ENCODE measurements around the gene MBNL1. TPM values are rescaled to one million over a fixed set of nuclear protein-coding genes. Genes with fewer than 3 reads are reported as not detected.

The MBNL1 gene
- polyA plus RNA-seq, 1 donor from 2014 or later, result 12.7 TPM

GRCh38 chr3:152313914-152314313 lies 45.2 kb downstream of the MBNL1 start:
- TF ChIP-seq TAF1 (IDR thresholded peaks at IDR 0.05; ENCODE audit: low read depth), result no peak
- TF ChIP-seq, protein P1, sequence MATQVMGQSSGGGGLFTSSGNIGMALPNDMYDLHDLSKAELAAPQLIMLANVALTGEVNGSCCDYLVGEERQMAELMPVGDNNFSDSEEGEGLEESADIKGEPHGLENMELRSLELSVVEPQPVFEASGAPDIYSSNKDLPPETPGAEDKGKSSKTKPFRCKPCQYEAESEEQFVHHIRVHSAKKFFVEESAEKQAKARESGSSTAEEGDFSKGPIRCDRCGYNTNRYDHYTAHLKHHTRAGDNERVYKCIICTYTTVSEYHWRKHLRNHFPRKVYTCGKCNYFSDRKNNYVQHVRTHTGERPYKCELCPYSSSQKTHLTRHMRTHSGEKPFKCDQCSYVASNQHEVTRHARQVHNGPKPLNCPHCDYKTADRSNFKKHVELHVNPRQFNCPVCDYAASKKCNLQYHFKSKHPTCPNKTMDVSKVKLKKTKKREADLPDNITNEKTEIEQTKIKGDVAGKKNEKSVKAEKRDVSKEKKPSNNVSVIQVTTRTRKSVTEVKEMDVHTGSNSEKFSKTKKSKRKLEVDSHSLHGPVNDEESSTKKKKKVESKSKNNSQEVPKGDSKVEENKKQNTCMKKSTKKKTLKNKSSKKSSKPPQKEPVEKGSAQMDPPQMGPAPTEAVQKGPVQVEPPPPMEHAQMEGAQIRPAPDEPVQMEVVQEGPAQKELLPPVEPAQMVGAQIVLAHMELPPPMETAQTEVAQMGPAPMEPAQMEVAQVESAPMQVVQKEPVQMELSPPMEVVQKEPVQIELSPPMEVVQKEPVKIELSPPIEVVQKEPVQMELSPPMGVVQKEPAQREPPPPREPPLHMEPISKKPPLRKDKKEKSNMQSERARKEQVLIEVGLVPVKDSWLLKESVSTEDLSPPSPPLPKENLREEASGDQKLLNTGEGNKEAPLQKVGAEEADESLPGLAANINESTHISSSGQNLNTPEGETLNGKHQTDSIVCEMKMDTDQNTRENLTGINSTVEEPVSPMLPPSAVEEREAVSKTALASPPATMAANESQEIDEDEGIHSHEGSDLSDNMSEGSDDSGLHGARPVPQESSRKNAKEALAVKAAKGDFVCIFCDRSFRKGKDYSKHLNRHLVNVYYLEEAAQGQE (IDR thresholded peaks at IDR 0.05; ENCODE audit: borderline replicate concordance), result no peak
- no peak for TF ChIP-seq SMC3 (conservative IDR thresholded peaks at IDR 0.05; ENCODE audit: poor library complexity)
- no peak for TF ChIP-seq MXI1 (conservative IDR thresholded peaks at IDR 0.05; ENCODE audit: poor library complexity, severe bottlenecking)
- no peak for TF ChIP-seq CTCF (IDR thresholded peaks at IDR 0.05; ENCODE audit: poor library complexity, severe bottlenecking)
- no peak for TF ChIP-seq EP300 (conservative IDR thresholded peaks at IDR 0.05; ENCODE audit: poor library complexity, severe bottlenecking)
- TF ChIP-seq POLR2AphosphoS5 (IDR thresholded peaks at IDR 0.05), result no peak
- no peak for TF ChIP-seq RAD21 (conservative IDR thresholded peaks at IDR 0.05)
- no peak for TF ChIP-seq EZH2 (IDR thresholded peaks at IDR 0.05; ENCODE audit: borderline replicate concordance, insufficient read depth, low read length, poor library complexity, severe bottlenecking)
- Histone ChIP-seq H3K27ac (ENCODE audit: low read length) (no peak overlapping the region), H4K20me1 (ENCODE audit: insufficient read depth) (no peaks in the 10 kb centered on the region)

GRCh38 chr3:152314677-152315353 lies 46.1 kb downstream of the MBNL1 start:
- no peaks in the 10 kb centered on the region for H3K27me3 ChIP-seq (ENCODE audit: insufficient read depth, low read depth, low read length)
- H3K27ac ChIP-seq (ENCODE audit: low read length), result no peak overlapping the region
- no peak overlapping the region for H3K4me2 ChIP-seq (ENCODE audit: low read length)
- no peak overlapping the region for H3K9ac ChIP-seq (ENCODE audit: low read length)
- H3K4me3 ChIP-seq (ENCODE audit: low read length), result no peak overlapping the region
- H4K20me1 ChIP-seq (ENCODE audit: insufficient read depth), result no peaks in the 10 kb centered on the region
- H3K36me3 ChIP-seq (ENCODE audit: insufficient read depth, low read length), result no peaks in the 10 kb centered on the region
- H3K9me2 ChIP-seq (ENCODE audit: insufficient read depth, low read length), result no peaks in the 10 kb centered on the region
- peaks cover 4% of the 10 kb centered on the region for H3F3A ChIP-seq (ENCODE audit: insufficient read depth, low read length, poor library complexity, severe bottlenecking)
- H2AFZ ChIP-seq (ENCODE audit: low read depth, low read length), result no peak overlapping the region
- TF ChIP-seq EP300 (conservative IDR thresholded peaks at IDR 0.05; ENCODE audit: poor library complexity, severe bottlenecking), result no peak
- no peak for TF ChIP-seq MXI1 (conservative IDR thresholded peaks at IDR 0.05; ENCODE audit: poor library complexity, severe bottlenecking)
- peaks cover 11% of the 10 kb centered on the region for H3K79me2 ChIP-seq (replicated peaks; ENCODE audit: insufficient read depth, low read length)
- H3K9me3 ChIP-seq (ENCODE audit: low read length), result no peaks in the 10 kb centered on the region

More at GRCh38 chr3:152313914-152314313, 45.2 kb downstream of the MBNL1 start:
- H3K79me2 ChIP-seq (replicated peaks; ENCODE audit: insufficient read depth, low read length), result peaks cover 11% of the 10 kb centered on the region
- H3K9me3 ChIP-seq (ENCODE audit: low read length), result no peaks in the 10 kb centered on the region
- no peaks in the 10 kb centered on the region for H3K27me3 ChIP-seq (ENCODE audit: insufficient read depth, low read depth, low read length)
- no peaks in the 10 kb centered on the region for H3K9me2 ChIP-seq (ENCODE audit: insufficient read depth, low read length)
- H3F3A ChIP-seq (ENCODE audit: insufficient read depth, low read length, poor library complexity, severe bottlenecking), result peaks cover 4% of the 10 kb centered on the region
- no peaks in the 10 kb centered on the region for H3K36me3 ChIP-seq (ENCODE audit: insufficient read depth, low read length)
- no peak overlapping the region for H2AFZ ChIP-seq (ENCODE audit: low read depth, low read length)
- H3K4me3 ChIP-seq (ENCODE audit: low read length), result no peak overlapping the region
- no peak overlapping the region for H3K4me2 ChIP-seq (ENCODE audit: low read length)
- no peak overlapping the region for H3K9ac ChIP-seq (ENCODE audit: low read length)

Measured in neural cell (in vitro differentiated cells).